Keratinocyte (primary cell): ENCODE measurements around the gene MAP3K4.

Experiments used
- EZH2 ChIP-seq: IDR thresholded peaks from one replicate; pipeline ENCODE4 v1.6.1; 2012; ENCODE audit warnings: inconsistent platforms, mild to moderate bottlenecking, low read length, moderate library complexity
- TF ChIP-seq, protein P1 (sequence below), 3 experiments: IDR thresholded peaks in 1 of 3; conservative IDR thresholded peaks in 1 of 3; optimal IDR thresholded peaks in 1 of 3; 2 replicates in 2 of 3; 3 replicates in 1 of 3; pipeline versions ENCODE3 to v1.5.1; 2011; ENCODE audit warnings: low read length in 3 of 3, mild to moderate bottlenecking in 3 of 3, moderate library complexity in 2 of 3, control low read depth in 1 of 3, inconsistent platforms in 1 of 3; ENCODE audit not compliant: insufficient read depth in 2 of 3; ENCODE audit errors: extremely low read depth in 1 of 3

DNA sequence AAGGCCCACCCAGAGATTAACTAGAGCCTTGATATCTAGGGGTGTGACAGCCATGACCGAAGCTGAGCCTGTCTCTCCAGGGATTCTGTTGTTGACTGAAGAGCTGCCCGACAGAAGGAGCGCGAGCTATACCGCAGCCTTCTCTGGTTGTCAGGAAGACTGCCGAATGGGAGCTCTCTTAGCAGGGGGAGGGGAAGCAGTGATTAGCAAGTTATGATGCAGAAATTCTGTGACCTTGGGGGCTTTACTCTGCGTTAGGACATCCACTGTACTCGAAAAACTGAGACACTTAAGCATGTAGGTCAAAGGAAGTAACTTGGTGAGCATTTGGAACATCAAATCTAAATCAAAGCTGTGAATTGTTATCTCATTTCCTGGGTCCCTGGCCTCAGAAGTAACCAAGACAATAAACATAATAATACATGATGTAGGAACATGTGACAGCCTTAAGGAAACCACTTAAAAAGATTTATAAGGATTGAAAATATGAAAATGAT, 84.7 kb downstream of the MAP3K4 start:
- TF ChIP-seq, protein P1, sequence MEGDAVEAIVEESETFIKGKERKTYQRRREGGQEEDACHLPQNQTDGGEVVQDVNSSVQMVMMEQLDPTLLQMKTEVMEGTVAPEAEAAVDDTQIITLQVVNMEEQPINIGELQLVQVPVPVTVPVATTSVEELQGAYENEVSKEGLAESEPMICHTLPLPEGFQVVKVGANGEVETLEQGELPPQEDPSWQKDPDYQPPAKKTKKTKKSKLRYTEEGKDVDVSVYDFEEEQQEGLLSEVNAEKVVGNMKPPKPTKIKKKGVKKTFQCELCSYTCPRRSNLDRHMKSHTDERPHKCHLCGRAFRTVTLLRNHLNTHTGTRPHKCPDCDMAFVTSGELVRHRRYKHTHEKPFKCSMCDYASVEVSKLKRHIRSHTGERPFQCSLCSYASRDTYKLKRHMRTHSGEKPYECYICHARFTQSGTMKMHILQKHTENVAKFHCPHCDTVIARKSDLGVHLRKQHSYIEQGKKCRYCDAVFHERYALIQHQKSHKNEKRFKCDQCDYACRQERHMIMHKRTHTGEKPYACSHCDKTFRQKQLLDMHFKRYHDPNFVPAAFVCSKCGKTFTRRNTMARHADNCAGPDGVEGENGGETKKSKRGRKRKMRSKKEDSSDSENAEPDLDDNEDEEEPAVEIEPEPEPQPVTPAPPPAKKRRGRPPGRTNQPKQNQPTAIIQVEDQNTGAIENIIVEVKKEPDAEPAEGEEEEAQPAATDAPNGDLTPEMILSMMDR (optimal IDR thresholded peaks at IDR 0.05 in 1 of 3, IDR thresholded peaks at IDR 0.05 in 1 of 3, conservative IDR thresholded peaks at IDR 0.05 in 1 of 3; ENCODE audit: extremely low read depth in 1 of 3, insufficient read depth in 2 of 3, low read length in 3 of 3) = no peak
- TF ChIP-seq EZH2 = no peak
